ENCODE data around the gene ASZ1. TPM values are rescaled to one million over a fixed set of nuclear protein-coding genes. Genes with fewer than 3 reads are reported as not detected.

Gene ASZ1
- total RNA-seq, 1 experiment from 2014 or later = not detected

DNA sequence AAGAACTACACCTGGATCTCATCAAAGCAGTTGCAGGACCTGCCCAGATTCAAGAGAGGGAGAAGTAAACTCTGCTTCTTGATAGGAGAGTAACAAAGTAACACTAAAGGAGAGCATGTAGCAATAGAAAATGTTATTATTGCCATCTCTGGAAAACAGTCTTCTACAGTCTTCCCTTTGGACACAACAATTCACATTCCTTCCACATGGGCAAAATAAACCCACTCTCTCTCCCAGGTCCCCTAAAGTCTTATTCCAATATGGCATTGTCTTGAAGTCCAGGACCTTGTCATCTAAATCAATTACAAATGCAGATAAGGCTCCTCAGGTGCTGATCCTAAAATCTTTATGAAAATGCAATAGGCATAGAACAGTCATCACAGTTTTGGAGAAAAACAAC lies 94.1 kb downstream of the ASZ1 start:
- Histone ChIP-seq H3K27ac (ENCODE audit: insufficient read length, low read depth, low read length) (no peak overlapping the region), H2BK12ac (ENCODE audit: insufficient read length, low read depth, low read length) (no peak overlapping the region), H3K18ac (ENCODE audit: insufficient read length, low read depth, low read length) (no peak overlapping the region), H2BK120ac (ENCODE audit: low read depth, low read length, poor library complexity, severe bottlenecking) (no peak overlapping the region), H4K8ac (replicated peaks; ENCODE audit: insufficient read length, low read depth, low read length) (no peak overlapping the region), H3K4me1 (ENCODE audit: insufficient read depth, low read length) (no peaks in the 10 kb centered on the region), H4K91ac (ENCODE audit: insufficient read length, low read depth, low read length) (no peak overlapping the region), H3K14ac (ENCODE audit: insufficient read depth, low read length) (no peak overlapping the region), H3T11ph (ENCODE audit: low read length) (no peak overlapping the region), H2BK20ac (ENCODE audit: low read depth, low read length, poor library complexity, severe bottlenecking) (no peak overlapping the region), H3K23me2 (ENCODE audit: insufficient read length, low read depth, low read length, poor library complexity, severe bottlenecking) (no peaks in the 10 kb centered on the region), H2BK15ac (ENCODE audit: low read depth, low read length) (no peak overlapping the region), H3K4me2 (ENCODE audit: insufficient read depth, insufficient read length, low read length) (no peak overlapping the region), H3K79me2 (ENCODE audit: insufficient read depth, low read length) (no peaks in the 10 kb centered on the region), H3K23ac (ENCODE audit: insufficient read length, low read depth, low read length) (no peak overlapping the region), H4K5ac (ENCODE audit: insufficient read length, low read depth, low read length) (no peak overlapping the region), H2BK5ac (ENCODE audit: insufficient read length, low read length) (no peak overlapping the region), H2AFZ (ENCODE audit: low read length) (no peak overlapping the region), H3K79me1 (ENCODE audit: insufficient read depth, low read depth, low read length, poor library complexity, severe bottlenecking) (no peaks in the 10 kb centered on the region), H4K20me1 (ENCODE audit: control insufficient read depth, insufficient read depth, insufficient read length) (no peaks in the 10 kb centered on the region), H3K56ac (ENCODE audit: insufficient read length, low read depth, low read length) (no peak overlapping the region), H3K9ac (ENCODE audit: extremely low read depth, insufficient read length, low read length) (no peak overlapping the region), H3K4ac (ENCODE audit: low read depth, low read length) (no peak overlapping the region), H3K27me3 (ENCODE audit: insufficient read depth, low read length) (no peaks in the 10 kb centered on the region), H3K9me3 (ENCODE audit: control insufficient read depth, low read depth, low read length) (no peaks in the 10 kb centered on the region), H2AK5ac (ENCODE audit: insufficient read length, low read length) (no peak overlapping the region)
- no peak for DNase-seq
- Mint-ChIP-seq H3K4me1 (no peaks in the 10 kb centered on the region), H3K27ac (no peak overlapping the region), H3K27me3 (ENCODE audit: low read depth) (peaks cover 32% of the 10 kb centered on the region), H3K4me3 (no peak overlapping the region), H3K9me3 (no peaks in the 10 kb centered on the region; a peak in 2 of 5 replicates), H3K36me3 (ENCODE audit: insufficient read depth in 1 of 3, low read depth in 3 of 3) (no peaks in the 10 kb centered on the region)
- TF ChIP-seq, protein P1, sequence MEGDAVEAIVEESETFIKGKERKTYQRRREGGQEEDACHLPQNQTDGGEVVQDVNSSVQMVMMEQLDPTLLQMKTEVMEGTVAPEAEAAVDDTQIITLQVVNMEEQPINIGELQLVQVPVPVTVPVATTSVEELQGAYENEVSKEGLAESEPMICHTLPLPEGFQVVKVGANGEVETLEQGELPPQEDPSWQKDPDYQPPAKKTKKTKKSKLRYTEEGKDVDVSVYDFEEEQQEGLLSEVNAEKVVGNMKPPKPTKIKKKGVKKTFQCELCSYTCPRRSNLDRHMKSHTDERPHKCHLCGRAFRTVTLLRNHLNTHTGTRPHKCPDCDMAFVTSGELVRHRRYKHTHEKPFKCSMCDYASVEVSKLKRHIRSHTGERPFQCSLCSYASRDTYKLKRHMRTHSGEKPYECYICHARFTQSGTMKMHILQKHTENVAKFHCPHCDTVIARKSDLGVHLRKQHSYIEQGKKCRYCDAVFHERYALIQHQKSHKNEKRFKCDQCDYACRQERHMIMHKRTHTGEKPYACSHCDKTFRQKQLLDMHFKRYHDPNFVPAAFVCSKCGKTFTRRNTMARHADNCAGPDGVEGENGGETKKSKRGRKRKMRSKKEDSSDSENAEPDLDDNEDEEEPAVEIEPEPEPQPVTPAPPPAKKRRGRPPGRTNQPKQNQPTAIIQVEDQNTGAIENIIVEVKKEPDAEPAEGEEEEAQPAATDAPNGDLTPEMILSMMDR (conservative IDR thresholded peaks at IDR 0.05) = peak; percentile 38; the same call in 2 of the 3 replicates
